Activated CD8-positive, alpha-beta memory T cell treated with anti-CD3 and anti-CD28 coated beads, Interleukin-2, amount 50 U/mL, for 1 hour (primary cell): Measurements from ENCODE around the gene TMEM259.

Experiments used
- DNase-seq: peaks from one replicate; pipeline ENCODE4 v3.0.0-alpha.2; 2020; ENCODE audit errors: extremely low read depth

TMEM259 gene

GRCh38 chr19:1055886-1056620 lies 35.1 kb upstream of the TMEM259 start:
- DNase-seq = no peak

DNA sequence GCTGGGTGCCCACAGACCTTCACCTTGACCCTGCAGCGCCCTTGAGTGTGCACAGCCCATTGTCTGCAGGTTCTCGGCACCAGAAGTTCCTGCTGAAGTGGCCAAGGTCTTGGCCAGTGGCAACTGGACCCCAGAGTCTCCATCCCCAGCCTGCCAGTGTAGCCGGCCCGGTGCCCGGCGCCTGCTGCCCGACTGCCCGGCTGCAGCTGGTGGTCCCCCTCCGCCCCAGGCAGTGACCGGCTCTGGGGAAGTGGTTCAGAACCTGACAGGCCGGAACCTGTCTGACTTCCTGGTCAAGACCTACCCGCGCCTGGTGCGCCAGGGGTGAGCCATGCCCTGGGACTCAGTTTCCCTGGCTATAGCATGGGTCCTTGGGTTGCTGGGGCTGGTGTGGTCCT lies 34.1 kb upstream of the TMEM259 start:
- no peak for DNase-seq

DNA sequence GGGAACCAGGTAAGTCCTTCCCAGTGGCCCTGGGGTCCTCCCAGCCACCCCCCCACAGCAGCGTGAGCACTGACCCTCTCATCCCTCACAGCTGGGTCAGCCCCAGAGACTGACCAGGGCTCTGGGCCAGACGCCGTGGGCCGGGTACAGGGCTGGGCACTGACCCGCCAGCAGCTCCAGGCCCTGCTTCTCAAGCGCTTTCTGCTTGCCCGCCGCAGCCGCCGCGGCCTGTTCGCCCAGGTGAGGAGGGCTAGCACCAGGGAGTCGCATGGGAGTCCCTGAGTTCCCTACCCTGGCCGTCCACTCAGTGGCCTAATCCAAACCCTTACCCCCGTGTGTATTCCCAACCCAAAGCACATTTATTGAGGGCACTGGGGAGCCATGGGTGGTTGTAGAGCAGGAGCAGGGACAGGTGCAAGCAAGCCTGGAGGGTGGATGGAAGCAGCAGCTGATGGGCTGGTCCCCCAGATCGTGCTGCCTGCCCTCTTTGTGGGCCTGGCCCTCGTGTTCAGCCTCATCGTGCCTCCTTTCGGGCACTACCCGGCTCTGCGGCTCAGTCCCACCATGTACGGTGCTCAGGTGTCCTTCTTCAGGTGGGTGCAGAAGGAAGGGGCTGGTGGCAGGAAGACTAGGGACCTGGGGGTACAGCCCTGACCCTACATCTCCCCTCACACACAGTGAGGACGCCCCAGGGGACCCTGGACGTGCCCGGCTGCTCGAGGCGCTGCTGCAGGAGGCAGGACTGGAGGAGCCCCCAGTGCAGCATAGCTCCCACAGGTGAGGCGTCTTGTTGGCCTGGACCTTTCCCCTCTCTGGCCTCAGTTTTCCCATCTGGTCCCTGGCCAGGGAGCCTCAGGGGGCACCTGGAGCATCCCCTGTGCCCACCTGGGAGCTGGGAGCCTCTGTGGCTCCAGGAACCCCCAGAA lies 33.4 kb upstream of the TMEM259 start:
- no peak for DNase-seq

DNA sequence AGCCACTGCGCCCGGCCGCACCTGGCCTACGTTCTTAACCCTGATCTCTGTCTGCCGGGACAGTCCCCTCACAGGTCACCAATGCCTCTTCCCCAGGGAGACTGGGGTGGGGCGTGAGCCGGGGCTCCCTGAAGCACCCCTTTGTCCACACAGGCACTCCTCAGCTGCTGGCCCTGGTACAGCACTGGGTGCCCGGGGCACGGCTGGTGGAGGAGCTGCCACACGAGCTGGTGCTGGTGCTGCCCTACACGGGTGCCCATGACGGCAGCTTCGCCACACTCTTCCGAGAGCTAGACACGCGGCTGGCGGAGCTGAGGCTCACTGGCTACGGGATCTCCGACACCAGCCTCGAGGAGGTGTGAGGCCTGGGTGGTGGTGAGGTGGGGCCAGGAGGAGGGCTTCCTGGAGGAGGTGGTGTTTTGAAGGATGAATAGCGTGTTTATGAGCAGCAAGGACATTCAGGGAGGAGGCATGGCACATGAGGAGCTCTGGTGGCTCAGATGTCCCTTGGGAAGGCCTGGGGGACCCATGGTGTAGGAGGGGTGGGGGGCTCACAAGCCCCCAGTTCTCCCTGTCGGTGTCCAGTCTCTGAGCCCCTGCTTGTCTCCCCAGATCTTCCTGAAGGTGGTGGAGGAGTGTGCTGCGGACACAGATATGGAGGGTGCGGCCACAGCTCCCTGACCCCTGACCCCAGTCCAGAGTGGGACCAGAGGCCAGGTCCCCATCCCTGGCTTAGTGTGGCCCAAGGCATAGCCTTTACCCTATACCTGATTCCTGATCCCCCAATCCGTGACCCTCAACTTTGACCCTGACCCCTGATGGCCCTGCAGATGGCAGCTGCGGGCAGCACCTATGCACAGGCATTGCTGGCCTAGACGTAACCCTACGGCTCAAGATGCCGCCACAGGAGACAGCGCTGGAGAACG lies 32.5 kb upstream of the TMEM259 start:
- DNase-seq = no peak

- no peak for DNase-seq
These were observed 31.5 kb upstream of the TMEM259 start for GRCh38 chr19:1052349-1052975.

GRCh38 chr19:1051791-1052190 lies 30.9 kb upstream of the TMEM259 start:
- DNase-seq = no peak

DNA sequence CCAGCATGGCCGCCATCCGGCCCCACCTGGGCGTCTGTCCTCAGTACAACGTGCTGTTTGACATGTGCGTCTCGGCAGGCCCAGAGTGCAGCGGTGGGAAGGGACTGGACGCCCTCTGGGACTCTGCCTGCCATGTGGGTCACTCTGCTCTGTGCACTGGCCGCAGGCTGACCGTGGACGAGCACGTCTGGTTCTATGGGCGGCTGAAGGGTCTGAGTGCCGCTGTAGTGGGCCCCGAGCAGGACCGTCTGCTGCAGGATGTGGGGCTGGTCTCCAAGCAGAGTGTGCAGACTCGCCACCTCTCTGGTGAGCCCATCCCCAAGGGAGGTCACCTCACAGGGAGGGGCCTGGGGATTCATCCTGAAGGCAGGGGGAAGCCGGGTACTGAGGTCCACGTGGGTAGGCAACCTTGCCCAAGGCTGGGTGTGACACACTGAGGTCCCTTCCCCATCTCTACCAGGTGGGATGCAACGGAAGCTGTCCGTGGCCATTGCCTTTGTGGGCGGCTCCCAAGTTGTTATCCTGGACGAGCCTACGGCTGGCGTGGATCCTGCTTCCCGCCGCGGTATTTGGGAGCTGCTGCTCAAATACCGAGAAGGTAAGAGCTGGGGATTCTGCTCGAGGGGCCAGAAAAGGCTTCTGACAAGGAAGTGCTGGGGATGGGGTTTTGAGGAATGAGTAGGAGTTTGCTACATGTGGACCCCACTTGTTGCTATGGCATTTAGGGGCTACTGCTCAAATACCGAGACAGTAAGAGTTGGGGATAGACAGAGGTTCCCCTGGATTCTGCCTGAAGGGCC lies 30.3 kb upstream of the TMEM259 start:
- DNase-seq = no peak

DNA sequence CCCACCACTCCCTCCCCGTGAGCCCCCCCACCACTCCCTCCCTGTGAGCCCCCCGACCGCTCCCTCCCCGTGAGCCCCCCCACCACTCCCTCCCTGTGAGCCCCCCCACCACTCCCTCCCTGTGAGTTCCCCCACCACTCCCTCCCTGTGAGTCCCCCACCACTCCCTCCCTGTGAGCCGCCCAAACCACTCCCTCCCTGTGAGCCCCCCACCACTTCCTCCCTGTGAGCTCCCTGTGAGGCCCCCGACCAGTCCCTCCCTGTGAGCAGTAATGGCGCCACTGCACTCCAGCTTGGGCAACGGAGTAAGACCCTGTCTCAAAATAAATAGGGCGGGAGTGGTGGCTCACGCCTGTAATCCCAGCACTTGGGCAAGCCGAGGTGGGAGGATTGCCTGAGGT lies 28.9 kb upstream of the TMEM259 start:
- no peak for DNase-seq

DNA sequence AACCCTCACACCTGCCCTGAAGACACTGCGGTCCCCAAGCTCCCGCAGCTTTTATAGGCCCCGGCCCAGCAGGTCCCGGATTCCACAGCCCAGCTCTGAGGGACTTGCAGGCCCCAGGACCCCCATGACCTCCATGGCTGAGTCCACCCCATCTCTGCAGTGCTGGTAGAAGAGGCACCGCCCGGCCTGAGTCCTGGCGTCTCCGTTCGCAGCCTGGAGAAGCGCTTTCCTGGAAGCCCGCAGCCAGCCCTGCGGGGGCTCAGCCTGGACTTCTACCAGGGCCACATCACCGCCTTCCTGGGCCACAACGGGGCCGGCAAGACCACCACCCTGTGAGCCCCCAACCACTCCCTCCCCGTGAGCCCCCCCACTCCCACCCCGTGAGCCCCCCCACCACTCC lies 28.2 kb upstream of the TMEM259 start:
- no peak for DNase-seq

GRCh38 chr19:1047696-1048147 lies 26.8 kb upstream of the TMEM259 start:
- no peak for DNase-seq

GRCh38 chr19:1046836-1047695 lies 26.1 kb upstream of the TMEM259 start:
- no peak for DNase-seq

GRCh38 chr19:1046117-1046626 lies 25.2 kb upstream of the TMEM259 start:
- DNase-seq = no peak

- DNase-seq = no peak
These were observed 24.3 kb upstream of the TMEM259 start for GRCh38 chr19:1045247-1045603.

- DNase-seq = no peak
These were observed 22.0 kb upstream of the TMEM259 start for GRCh38 chr19:1042689-1043511.

GRCh38 chr19:1041835-1042685 lies 21.1 kb upstream of the TMEM259 start:
- DNase-seq = no peak

GRCh38 chr19:1041272-1041834 lies 20.4 kb upstream of the TMEM259 start:
- no peak for DNase-seq
